NCI-H2196 treated with DMSO at 0.1 percent for 48 hours (cell line): ENCODE results near the gene IL12RB2.
A peak's percentile ranks its signal among the peaks of the same experiment; 100 is the strongest.
"Not testable (repeated sequence)": the region's sequence is repeated elsewhere in the genome, so short reads cannot be mapped to it uniquely, and the experiment has no call there.

Experiments used
- DNase-seq: peaks from one replicate; lab custom pipeline; 2025; ENCODE audit not compliant: unreplicated experiment; lab: John Stamatoyannopoulos, UW

The IL12RB2 gene

GRCh38 chr1:67430358-67431155 is 122.9 kb downstream of the IL12RB2 start, which contains the start of gene SERBP1:
SERBP1 (minus strand) TSS chr1:67430402; CDS start chr1:67430300, 102 bp downstream.
- DNase-seq = peak; percentile 95

GRCh38 chr1:67431156-67431765 is 123.6 kb downstream of the IL12RB2 start:
- DNase-seq = no peak

- no peak for DNase-seq
Measured at GRCh38 chr1:67431869-67432578, 124.4 kb downstream of the IL12RB2 start.

GRCh38 chr1:67432745-67433144 is 125.1 kb downstream of the IL12RB2 start:
- DNase-seq = no peak

- DNase-seq = no peak
Measured at GRCh38 chr1:67433837-67434236, 126.2 kb downstream of the IL12RB2 start.

- DNase-seq = no peak
Measured at GRCh38 chr1:67434491-67434890, 126.8 kb downstream of the IL12RB2 start.

- no peak for DNase-seq
Measured at GRCh38 chr1:67436511-67437055, 128.9 kb downstream of the IL12RB2 start.

GRCh38 chr1:67437961-67438360 is 130.3 kb downstream of the IL12RB2 start:
- DNase-seq = no peak

GRCh38 chr1:67439277-67440029 is 131.8 kb downstream of the IL12RB2 start:
- DNase-seq = no peak

GRCh38 chr1:67440339-67440738 is 132.7 kb downstream of the IL12RB2 start:
- no peak for DNase-seq

- DNase-seq = no peak
Measured at GRCh38 chr1:67441183-67441582, 133.5 kb downstream of the IL12RB2 start.

GRCh38 chr1:67441739-67442281 is 134.1 kb downstream of the IL12RB2 start:
- no peak for DNase-seq

- not testable (repeated sequence) for DNase-seq
Measured at GRCh38 chr1:67446014-67446413, 138.3 kb downstream of the IL12RB2 start.
